RWPE1 (cell line): ENCODE data around the gene RAB3GAP2.
"Not testable (repeated sequence)": the region's sequence is repeated elsewhere in the genome, so short reads cannot be mapped to it uniquely, and the experiment has no call there.

Experiments
- CTCF ChIA-PET: fragments of 350-600 bp; sonication (Branson Sonifier 250); formaldehyde crosslinking; extraction: SDS; loops from one replicate; lab custom pipeline; 2021; lab: Yijun Ruan, JAX
- POLR2A ChIA-PET: fragments of 400-600 bp; formaldehyde crosslinking; extraction: SDS; loops from one replicate; lab custom pipeline; 2020; ENCODE audit warnings: antibody characterized with exemption; ENCODE audit not compliant: low non-redundant PET; lab: Yijun Ruan, JAX
- DNase-seq: peaks from one replicate; pipeline ENCODE4 v3.0.0; 2012; ENCODE audit warnings: low spot score
- H3K27ac ChIP-seq: fragments of 450-650 bp; 2 replicates; pipeline ENCODE4 v1.5.1; 2017
- TF ChIP-seq, protein P1 (sequence below): fragments of 450-650 bp; conservative IDR thresholded peaks from 2 replicates; pipeline ENCODE4 v1.5.1; 2017; ENCODE audit warnings: low read depth, mild to moderate bottlenecking

The RAB3GAP2 gene

DNA sequence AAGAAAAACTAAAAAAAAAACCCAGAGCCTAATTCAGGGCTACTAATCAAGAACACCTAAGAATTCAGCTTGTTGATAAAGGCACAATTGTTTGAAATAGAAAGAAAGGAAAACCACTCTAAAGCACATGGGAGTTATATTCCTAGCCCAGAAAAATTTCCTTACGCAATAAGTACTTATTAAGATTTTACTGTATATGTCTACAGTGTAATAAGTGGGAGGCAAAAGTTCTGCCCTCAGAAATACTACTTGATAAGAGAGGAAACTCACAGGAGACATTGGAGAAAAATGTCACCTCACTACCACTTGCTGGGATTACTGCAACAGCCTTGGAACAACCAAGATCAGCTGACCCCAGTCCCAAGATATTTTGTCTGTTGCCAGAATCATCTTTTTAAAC, 112.2 kb downstream of the RAB3GAP2 start:
- ChIA-PET POLR2A (interaction anchor here (0.5 kb wide), 1 partner anchor 122 kb away, joined by 5 read pairs; no protein-coding TSS in a partner anchor), CTCF (interaction anchor here (0.6 to 0.8 kb wide), 2 partner anchors 42 to 1076 kb away, joined by 3 to 4 read pairs; no protein-coding TSS in a partner anchor)
- TF ChIP-seq, protein P1, sequence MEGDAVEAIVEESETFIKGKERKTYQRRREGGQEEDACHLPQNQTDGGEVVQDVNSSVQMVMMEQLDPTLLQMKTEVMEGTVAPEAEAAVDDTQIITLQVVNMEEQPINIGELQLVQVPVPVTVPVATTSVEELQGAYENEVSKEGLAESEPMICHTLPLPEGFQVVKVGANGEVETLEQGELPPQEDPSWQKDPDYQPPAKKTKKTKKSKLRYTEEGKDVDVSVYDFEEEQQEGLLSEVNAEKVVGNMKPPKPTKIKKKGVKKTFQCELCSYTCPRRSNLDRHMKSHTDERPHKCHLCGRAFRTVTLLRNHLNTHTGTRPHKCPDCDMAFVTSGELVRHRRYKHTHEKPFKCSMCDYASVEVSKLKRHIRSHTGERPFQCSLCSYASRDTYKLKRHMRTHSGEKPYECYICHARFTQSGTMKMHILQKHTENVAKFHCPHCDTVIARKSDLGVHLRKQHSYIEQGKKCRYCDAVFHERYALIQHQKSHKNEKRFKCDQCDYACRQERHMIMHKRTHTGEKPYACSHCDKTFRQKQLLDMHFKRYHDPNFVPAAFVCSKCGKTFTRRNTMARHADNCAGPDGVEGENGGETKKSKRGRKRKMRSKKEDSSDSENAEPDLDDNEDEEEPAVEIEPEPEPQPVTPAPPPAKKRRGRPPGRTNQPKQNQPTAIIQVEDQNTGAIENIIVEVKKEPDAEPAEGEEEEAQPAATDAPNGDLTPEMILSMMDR: no peak
- no peak overlapping the region for H3K27ac ChIP-seq
- no peak for DNase-seq

DNA sequence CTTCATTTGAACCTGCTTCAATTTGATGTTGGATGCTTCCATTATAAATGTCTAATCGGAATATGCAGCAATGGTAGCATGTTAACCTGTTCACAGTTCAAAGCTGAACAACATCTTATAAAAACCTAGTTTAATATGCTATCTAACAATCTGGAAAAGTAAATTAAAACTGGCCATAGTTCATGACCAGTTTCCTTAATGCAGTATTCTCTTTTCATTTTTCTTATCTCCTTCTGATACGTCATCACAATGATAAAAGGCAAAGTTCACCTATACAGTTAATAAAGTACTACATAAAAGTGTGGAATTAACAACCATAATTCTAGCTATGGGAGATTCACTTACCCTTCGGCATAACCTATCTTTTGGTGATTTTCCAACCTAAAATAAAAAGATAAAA, 113.2 kb downstream of the RAB3GAP2 start:
- TF ChIP-seq, protein P1: no peak
- no peak overlapping the region for H3K27ac ChIP-seq
- ChIA-PET CTCF (interaction anchor here (0.5 kb wide), 1 partner anchor 271 kb away, joined by 3 read pairs; no protein-coding TSS in a partner anchor), POLR2A (no interaction called here)
- no peak for DNase-seq

DNA sequence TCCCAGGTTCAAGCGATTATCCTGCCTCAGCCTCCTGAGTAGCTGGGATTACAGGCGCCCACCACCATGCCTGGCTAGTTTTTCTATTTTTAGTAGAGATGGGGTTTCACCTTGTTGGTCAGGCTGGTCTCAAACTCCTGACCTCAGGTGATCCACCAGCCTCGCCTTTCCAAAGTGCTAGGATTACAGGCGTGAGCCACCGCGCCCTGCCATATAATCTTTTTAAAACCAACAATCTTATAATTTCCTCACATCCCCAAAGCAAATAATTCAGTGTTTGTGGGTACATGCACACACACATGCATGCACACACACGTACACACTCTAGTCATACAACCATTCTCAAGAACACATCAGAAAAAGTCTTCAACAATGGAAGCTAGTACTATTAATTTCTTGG, 113.7 kb downstream of the RAB3GAP2 start:
- H3K27ac ChIP-seq, DNase-seq, POLR2A ChIA-PET: not testable (repeated sequence)
- CTCF ChIA-PET: interaction anchor here (0.5 to 0.8 kb wide), 2 partner anchors 8 to 272 kb away, joined by 3 read pairs; no protein-coding TSS in a partner anchor

DNA sequence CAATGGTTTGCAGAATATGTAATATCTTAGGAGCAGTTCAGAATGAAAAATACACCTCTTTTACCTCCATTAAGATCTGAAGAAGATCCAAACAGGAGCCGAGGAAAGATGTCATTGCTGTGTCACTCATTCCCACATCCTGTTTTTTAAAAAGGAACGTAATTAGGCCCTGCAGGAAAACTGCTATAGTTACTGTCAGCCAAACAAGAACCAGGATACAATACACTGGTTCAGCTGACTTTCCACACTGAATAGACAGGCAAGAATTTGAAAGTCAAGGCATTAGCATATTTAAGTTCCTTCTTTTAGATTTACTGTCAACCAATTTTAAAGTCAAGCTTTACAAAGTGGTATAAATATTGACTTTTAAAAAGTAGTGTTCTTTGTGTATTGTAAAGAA, 114.5 kb downstream of the RAB3GAP2 start:
- H3K27ac ChIP-seq: no peak overlapping the region
- CTCF ChIA-PET: interaction anchor here (0.8 kb wide), 1 partner anchor 9 kb away, joined by 3 read pairs; no protein-coding TSS in a partner anchor
- DNase-seq: no peak
- POLR2A ChIA-PET: no interaction called here
- TF ChIP-seq, protein P1: no peak

DNA sequence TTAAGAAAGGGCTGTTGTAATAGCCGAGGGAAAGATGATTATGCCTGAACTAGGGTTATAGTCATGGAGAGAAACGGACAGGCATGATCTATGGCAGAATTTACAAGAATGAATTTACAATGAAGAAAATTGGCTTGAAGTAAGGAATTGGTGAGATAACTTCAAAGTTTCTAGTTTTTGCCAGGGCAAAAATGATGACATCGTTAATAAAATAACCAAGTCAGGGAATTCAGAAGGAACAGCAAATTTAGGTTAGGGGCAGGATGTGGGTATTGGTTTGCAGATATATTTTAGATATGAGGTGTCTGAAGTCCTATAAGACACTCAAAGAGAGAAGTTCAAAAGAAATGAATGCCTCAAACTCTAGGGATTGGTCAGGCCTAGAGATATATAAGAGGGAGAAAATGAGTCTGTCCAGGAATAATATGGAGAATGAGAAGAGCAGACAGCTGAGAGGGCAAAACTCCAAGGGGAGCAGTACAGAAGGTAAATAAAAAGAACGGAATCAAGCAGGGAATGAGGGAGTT, 115.6 kb downstream of the RAB3GAP2 start:
- DNase-seq: no peak
- ChIA-PET POLR2A (no interaction called here), CTCF (no interaction called here)
- H3K27ac ChIP-seq: no peak overlapping the region
- TF ChIP-seq, protein P1: no peak

DNA sequence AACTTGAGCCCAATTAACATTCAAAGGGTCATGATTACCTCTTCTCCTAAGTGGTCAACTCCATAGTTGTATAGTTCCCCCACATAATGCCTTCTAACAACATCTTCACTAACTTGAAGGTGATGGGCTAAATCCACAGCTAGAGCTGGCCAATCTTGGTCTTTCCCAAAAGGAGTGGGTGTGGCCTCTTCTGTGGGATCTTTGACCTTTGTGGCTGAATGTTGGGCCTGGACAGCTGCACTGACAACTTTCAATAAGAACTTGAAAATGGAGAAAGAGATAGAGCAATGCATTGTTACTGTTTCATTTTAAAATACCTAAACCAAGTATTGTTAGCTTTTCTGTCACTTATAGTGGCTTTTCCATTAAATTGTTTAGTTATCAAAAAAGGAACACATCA, 119.1 kb downstream of the RAB3GAP2 start:
- ChIA-PET CTCF (interaction anchor here (0.6 to 1.6 kb wide), 2 partner anchors 9 to 66 kb away, joined by 4 read pairs; no protein-coding TSS in a partner anchor), POLR2A (no interaction called here)
- H3K27ac ChIP-seq: no peak overlapping the region
- no peak for DNase-seq
- TF ChIP-seq, protein P1: no peak

DNA sequence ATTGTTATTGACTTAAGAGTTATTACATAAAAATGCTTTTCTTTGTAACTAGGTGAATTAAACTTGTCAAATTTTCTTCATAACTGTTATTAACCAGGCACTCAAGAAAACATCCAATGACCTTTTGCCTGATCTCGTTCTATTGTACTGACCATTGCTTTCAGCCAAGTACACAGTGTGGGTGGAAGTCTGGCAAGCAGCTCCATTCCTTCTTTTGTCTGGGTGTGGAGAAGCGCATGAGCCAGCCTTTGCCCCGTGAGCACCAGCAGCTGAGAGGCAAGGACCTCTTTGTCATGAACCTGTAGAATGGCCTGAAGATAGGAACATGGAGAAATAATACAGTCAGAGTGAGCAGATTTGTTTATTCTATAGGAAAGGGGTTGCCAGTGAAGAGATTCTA, 120.8 kb downstream of the RAB3GAP2 start:
- TF ChIP-seq, protein P1: no peak
- no peak for DNase-seq
- H3K27ac ChIP-seq: no peak overlapping the region
- POLR2A ChIA-PET: no interaction called here
- CTCF ChIA-PET: no interaction called here
